Suprapubic skin (tissue), 4 donors: ENCODE results near the gene DFFB.

Experiments used
- CTCF ChIP-seq, 2 donors: fragments of 200-600 bp in 1 of 2; fragments of 450-650 bp in 1 of 2; sonication (generic) in 1 of 2; IDR thresholded peaks; one replicate each; pipeline ENCODE4 v1.5.1; 2016 to 2019; ENCODE audit warnings: antibody characterized with exemption in 2 of 2, mild to moderate bottlenecking in 1 of 2, moderate library complexity in 1 of 2
- POLR2A ChIP-seq, 2 donors: fragments of 450-650 bp; IDR thresholded peaks; one replicate each; pipeline ENCODE4 v1.6.1; 2017; ENCODE audit warnings: antibody characterized with exemption in 2 of 2, mild to moderate bottlenecking in 2 of 2, moderate library complexity in 2 of 2
- POLR2AphosphoS5 ChIP-seq, 3 donors: sonication (generic); formaldehyde crosslinking; IDR thresholded peaks; one replicate each; pipeline ENCODE4 v1.6.1; 2017; ENCODE audit warnings: antibody characterized with exemption in 3 of 3

DNA sequence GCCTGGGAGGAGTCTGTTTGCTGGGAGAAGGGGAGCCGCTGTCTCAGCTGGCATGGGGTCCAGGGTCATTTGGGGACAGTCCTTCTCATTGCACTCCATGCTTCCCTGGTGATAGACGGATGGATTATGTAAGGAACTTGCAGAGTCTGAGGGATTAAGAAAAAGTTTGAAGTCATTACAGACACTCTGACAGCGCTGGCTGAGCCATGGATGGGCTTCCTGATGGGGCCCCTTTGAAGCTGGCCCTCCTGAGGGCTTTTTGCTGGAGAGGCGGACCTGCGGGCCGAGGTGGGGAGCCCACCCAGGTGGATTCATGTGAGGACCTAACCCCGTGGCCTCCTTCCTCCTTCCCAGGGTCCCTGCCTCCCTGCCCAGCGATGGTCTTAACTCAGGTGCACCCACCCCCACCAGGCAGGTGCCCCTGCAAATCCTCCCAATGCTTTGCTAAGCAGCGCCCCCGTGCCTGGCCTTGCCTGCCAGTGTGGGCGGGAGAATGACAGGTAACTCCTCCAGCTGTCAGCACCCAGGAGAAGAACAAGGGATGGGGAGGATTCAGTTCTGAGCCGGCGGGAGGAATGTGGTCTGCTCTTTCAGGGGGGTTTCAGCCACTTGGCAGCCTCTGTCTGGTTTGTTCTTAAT, 67.0 kb downstream of the DFFB start:
- no peak for TF ChIP-seq POLR2A (IDR thresholded peaks at IDR 0.05)
- no peak for TF ChIP-seq CTCF (IDR thresholded peaks at IDR 0.05)
- no peak for TF ChIP-seq POLR2AphosphoS5 (IDR thresholded peaks at IDR 0.05)
